Sciatic nerve (tissue), 2 donors: ENCODE data around the gene MSRB3. TPM values are rescaled to one million over a fixed set of nuclear protein-coding genes. Genes with fewer than 3 reads are reported as not detected.

Source experiments
- ATAC-seq: fragments of 200-7000 bp; cut with Tn5 transposase; one replicate; pipeline ENCODE4 v1.9.1; 2020; ENCODE audit warnings: mild to moderate bottlenecking, moderate library complexity
- DNase-seq: peaks from one replicate; pipeline ENCODE4 v3.0.0-alpha.2; 2020; ENCODE audit warnings: low spot score
- intact Hi-C: fragments of 100-400 bp; cut with DNase I; formaldehyde crosslinking; loops from one replicate; pipeline ENCODE4 v1.14.2; 2022
- total RNA-seq: library from RNA; stranded (reverse); fragmentation: NEBNext Ultra II Directional; extraction: Animal tissue kit (Norgen Biotek cat#: 25700); gene quantifications from one replicate; pipeline ENCODE4 v1.2.1, GENCODE V29; 2021
- donor health status: DM: no; HTN: no; CAD: no.
- donor health status: DM: no; HTN: no; CAD: no.

Gene MSRB3
- total RNA-seq, 1 donor from 2014 or later: 64.2 TPM

DNA sequence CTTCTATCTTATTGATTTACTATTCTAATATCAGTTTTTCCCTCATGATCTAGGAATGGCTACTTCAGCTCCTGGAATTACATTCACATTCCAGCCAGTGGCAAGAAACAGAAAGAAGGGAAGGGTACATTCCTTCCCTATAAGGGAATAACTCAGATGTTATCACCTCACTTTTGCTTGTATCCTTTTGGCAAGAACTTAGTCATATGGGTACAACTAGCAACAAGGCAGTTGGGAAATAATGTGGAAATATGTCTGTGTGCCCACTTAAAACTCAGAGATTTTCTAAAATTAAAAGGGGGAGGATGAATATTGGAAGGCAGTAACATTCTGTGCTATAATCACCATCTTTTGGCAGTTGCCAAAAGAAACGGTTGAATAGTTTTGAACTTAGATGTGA lies 85.6 kb downstream of the MSRB3 start:
- DNase-seq: no peak
- intact Hi-C loops: no loop called here
- no peak for ATAC-seq

GRCh38 chr12:65367396-65367795 lies 88.9 kb downstream of the MSRB3 start:
- DNase-seq: no peak
- no peak for ATAC-seq
- intact Hi-C loops: no loop called here

- ATAC-seq (no peak), DNase-seq (no peak)
- intact Hi-C loops: no loop called here
These were observed 89.6 kb downstream of the MSRB3 start for GRCh38 chr12:65368055-65368454.

DNA sequence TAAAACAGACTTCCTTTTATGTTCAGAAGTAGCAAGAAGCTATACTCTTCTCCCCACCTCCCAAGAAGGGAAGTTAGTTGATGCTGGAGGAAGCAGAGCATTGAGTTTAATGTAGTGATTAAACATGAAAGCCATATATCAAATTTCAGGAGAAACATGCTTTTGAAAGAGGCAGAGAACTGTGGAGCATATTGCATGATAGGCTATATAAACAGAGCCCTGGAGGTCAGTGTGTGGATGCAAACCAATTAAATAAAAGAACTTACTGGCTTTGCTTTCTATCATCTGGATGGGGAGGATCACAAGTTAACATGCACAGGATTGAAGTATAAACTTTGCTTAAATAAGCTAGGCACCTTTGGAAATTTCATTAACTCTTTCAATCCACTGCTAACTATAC lies 94.1 kb downstream of the MSRB3 start:
- ATAC-seq: no peak
- no peak for DNase-seq
- intact Hi-C loops: no loop called here

DNA sequence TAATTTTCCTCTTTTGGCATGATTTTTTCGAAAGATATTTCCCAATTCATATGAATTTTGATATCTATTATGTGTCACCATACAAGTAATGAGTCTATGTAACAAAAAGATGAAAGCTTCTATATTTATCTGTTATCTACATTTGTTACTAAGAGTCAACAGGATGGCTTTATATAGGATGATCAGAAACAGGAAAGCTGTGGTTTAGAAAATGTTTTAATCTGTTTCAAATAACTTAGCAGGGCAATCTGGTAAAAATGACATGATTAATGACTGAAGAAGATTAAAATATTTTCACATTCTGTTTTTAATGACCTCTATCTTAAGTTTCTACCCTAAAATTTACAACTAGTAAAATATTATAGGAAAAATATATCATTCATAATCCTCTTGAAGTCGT lies 105.8 kb downstream of the MSRB3 start:
- DNase-seq (no peak), ATAC-seq (no peak)
- intact Hi-C loops: no loop called here

DNA sequence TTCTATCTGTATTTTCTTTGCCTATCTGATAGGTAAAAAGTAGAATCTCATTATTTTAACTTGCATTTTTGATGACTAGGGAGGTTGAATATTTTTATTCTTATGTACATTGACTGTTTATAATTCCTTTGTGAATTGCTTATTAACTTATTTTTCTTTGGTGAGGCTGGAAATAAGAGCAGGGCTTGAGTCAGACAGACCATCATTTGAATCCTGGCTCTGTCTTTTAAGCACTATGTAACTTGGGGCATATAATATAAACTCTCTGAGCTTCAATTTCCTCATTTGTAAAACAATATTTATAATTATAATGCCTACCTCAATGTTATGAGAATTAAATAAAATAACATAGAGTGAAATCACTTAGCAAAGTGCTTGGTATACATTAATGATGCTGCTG lies 108.9 kb downstream of the MSRB3 start:
- intact Hi-C loops: no loop called here
- ATAC-seq (no peak), DNase-seq (no peak)

DNA sequence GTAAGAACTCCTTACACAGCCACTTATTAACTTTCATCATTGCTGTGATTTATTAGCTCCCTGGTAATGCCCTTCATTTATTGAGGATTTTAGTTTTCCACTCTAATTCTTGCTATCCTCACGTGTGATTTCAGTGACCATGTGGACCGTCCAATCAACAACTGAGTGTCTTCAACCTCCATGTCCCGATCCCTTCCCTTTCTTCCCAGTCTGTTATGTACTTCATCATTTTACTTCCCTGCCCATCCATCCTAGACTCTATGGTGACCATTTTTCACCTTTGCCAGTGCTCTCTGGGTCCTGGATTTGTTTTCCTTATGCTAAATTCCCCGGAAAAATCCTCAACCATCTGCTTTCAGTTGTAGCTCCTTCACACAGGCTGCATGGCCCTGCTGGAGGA lies 111.0 kb downstream of the MSRB3 start:
- intact Hi-C loops: no loop called here

DNA sequence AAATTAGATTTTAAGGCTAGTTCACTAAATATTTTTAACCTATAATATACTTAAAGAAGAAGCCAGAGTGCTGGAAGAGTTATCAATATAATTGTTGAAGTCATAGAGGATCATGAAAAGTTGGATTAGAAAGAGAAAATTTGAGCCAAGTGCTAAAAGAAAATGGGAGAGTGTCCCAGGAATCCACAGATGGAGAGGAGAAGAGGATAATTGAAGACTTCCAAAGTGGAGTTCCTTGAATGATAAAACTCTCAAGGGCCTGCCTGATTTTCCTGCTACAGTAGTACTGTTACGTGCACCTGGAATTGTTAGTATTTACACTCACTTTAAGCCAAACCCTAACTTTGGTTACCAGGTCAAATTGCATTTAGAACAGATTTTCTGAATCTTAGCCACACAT lies 113.2 kb downstream of the MSRB3 start:
- DNase-seq (no peak), ATAC-seq (no peak)
- intact Hi-C loops: no loop called here

More for the DNA sequence above, 111.0 kb downstream of the MSRB3 start:
- ATAC-seq (no peak), DNase-seq (no peak)

DNA sequence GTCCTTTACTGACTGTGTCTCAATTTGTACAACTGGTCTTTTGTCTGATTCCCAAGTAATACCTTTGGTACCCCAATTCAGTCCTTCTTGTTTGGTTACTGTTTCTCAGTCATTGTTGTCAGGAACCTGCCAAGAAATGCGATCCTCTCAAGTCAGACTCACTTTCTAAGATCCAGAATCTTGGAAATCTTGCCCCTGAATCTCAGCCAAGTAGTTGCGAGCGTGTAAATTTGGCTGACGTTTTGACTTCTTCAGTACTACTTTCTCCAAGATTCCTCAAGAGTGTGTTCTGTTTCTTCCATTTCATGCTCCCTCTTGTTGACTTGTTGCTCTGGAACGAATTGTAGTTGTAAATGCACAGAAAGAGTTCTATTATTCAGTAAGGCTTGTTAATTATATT lies 114.0 kb downstream of the MSRB3 start:
- no peak for ATAC-seq
- intact Hi-C loops: no loop called here
- DNase-seq: no peak

- ATAC-seq (no peak), DNase-seq (no peak)
- intact Hi-C loops: no loop called here
These were observed 124.7 kb downstream of the MSRB3 start for GRCh38 chr12:65403188-65403587.

DNA sequence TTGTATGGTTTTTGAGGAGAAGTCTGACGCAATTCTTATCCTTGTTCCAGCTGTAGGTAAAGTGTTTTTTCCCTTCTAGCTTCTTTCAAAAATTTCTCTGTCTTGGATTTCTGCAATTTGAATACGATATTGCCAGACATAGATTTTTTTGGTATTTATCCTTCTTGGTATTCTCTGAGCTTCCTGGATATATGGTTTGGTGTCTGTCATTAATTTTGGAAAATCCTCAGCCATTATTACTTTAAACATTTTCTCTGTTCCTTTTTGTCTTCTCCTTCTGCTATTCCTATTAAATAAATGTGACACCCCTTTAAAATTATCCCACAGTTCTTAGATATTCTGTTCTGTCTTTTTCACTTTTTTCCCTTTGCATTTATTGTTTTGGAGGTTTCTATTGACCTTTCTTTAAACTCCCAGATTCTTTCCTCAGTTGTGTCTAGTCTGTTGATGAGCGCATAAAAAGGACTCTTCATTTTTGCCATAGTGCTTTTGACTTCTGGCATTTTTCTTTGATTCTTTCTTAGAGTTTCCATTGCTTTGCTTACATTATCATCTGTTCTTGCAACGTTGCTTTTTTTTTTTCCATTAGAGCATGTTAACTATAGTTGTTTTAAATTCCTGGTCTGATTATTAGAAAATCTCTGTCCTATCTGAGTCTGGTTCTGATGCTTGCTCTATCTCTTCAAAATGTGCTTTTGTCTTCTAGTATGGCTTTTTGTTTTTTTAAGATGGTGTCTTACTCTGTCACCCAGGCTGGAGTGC lies 129.1 kb downstream of the MSRB3 start:
- intact Hi-C loops: no loop called here
- ATAC-seq (no peak), DNase-seq (no peak)

- intact Hi-C loops: no loop called here
- no peak for DNase-seq
- no peak for ATAC-seq
These were observed 130.0 kb downstream of the MSRB3 start for GRCh38 chr12:65408441-65408840.

GRCh38 chr12:65409726-65410125 lies 131.2 kb downstream of the MSRB3 start:
- DNase-seq (no peak), ATAC-seq (no peak)
- intact Hi-C loops: no loop called here

- intact Hi-C loops: no loop called here
- ATAC-seq: no peak
- DNase-seq: no peak
These were observed 132.7 kb downstream of the MSRB3 start for GRCh38 chr12:65411171-65411570.

DNA sequence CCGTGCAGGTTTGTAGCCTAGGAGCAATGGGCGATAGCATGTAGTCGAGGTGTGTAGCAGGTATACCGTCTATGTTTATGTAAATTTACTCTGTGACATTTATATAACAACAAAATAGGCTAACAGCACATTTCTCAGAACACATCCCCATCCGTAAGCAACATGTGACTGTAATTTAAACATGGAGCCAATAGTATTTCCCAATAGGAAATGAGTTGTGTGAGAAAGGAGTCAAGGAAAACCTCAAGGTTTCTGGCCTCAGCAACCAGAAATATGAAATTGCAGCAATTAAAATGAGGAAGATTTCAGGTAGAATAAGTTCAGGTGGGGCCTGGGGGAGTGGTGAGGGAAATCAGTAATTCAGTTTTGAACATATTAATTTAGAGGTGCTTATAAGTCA lies 136.0 kb downstream of the MSRB3 start:
- ATAC-seq (no peak), DNase-seq (no peak)
- intact Hi-C loops: no loop called here

- DNase-seq (no peak), ATAC-seq (no peak)
- intact Hi-C loops: no loop called here
These were observed 137.3 kb downstream of the MSRB3 start for GRCh38 chr12:65415826-65416225.

DNA sequence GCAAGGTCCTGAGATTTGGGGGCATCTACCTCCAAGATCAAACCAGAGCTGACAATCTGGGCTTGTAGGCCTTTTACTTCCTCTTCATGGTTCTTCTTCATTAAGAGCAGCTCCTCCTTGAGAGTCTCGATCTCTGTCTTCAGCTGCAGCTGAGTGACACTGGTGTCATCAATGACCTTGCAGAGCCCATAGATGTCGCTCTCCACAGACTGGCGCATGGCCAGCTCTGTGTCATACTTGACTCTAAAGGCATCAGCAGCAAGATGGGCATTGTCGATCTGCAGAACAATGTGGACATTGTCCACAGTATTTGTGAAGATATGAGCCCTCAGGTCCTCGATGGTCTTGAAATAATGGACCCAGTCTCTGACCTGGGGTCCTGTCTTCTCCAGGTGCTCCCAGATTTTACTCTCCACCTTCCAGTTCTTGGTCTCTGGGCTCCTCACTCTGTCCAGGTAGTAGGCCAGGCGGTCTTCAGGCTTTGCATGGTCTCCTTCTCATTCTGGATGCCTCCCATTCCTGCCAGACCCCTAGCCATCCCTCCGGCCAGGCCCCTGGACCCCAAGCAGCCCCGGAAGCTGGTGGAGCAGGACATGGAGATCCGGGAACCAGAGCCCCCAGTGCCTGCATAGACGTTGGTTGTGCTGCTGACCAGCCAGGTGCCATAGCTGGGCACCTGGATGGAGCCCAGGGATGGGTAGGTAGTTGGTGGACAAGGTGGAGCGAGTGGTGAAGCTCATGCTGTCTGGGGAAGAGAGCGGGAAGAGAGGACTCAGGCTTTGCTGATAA lies 141.0 kb downstream of the MSRB3 start:
- ATAC-seq (no peak), DNase-seq (no peak)
- intact Hi-C loops: no loop called here

GRCh38 chr12:65420941-65421340 lies 142.5 kb downstream of the MSRB3 start:
- ATAC-seq (no peak), DNase-seq (no peak)
- intact Hi-C loops: no loop called here

DNA sequence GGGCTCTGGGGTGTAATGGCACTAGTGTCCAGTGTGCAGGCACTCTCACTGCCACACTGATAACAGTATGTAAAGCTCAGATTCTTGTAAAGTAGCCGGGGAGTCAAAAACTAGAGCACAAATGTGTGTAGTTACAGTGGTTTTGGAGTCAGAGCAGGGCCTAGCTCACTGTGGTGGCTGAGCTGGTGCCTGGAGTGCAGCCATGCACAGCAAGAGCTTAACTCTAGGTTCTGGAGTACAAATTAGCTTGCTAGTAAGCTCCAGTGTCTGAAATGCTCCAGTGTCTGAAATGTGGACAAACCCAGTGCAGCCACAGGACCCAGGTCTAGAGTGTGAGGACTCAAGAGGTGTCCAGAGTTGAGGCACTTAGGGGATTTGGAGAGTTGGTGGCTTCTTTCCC lies 149.2 kb downstream of the MSRB3 start:
- ATAC-seq (no peak), DNase-seq (no peak)
- intact Hi-C loops: no loop called here

DNA sequence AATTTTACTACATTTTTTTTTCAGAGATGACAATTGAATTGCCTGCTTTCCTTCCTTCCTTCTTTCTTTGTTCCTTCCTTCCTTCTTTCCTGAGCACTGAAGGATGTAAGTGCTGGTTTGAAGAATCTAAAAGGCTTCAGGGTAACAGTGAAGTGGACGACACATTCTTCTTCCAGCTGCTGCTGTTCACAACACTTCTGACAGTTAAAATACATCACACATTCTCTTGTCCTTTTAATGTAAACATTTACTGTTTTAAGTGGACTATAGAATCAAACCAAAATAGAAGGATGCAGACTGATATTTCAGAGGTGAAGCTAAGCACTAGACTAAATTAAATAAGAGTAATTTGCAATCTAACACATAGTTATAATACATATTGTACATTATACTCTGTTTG lies 151.5 kb downstream of the MSRB3 start:
- DNase-seq: no peak
- intact Hi-C loops: no loop called here
- no peak for ATAC-seq
